ENCODE measurements around the gene HIVEP3.
"Not testable (repeated sequence)": the region's sequence is repeated elsewhere in the genome, so short reads cannot be mapped to it uniquely, and the experiment has no call there.

HIVEP3 gene

GRCh38 chr1:41918450-41919043, at the start of gene HIVEP3:
Gene HIVEP3 (minus strand): TSS chr1:41918922.
- DNase-seq (ENCODE audit: low spot score): no peak

GRCh38 chr1:41964400-41964799, 45.7 kb upstream of the HIVEP3 start:
- no peak for DNase-seq (ENCODE audit: low spot score)

DNA sequence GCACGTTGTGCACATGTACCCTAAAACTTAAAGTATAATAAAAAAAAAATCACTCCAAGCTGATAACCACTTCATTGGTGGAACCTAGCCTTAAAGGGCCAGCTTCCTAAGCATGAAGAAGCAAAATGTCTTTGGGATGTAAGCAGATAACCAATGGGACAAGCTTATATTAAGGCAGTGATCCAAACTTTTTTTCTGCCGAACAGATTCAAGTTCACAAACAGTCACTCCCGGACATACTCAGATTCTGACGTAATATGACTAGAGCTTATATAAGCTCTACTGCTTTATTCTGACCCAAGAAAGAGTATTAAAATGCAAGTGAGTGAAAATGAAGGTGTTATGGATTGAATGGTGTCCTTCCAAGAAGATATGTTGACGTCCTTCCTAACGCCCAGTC, 44.9 kb upstream of the HIVEP3 start:
- DNase-seq (ENCODE audit: low spot score): no peak

GRCh38 chr1:41958015-41958673, 39.4 kb upstream of the HIVEP3 start:
- no peak for DNase-seq (ENCODE audit: low spot score)

GRCh38 chr1:41957568-41957967, 38.8 kb upstream of the HIVEP3 start:
- no peak for DNase-seq (ENCODE audit: low spot score)

- DNase-seq (ENCODE audit: low spot score): no peak
Observed at GRCh38 chr1:41955461-41956159, 36.9 kb upstream of the HIVEP3 start.

- no peak for DNase-seq (ENCODE audit: low spot score)
Observed at GRCh38 chr1:41954533-41954944, 35.8 kb upstream of the HIVEP3 start.

- DNase-seq (ENCODE audit: low spot score): no peak
Observed at GRCh38 chr1:41953291-41953690, 34.6 kb upstream of the HIVEP3 start.

DNA sequence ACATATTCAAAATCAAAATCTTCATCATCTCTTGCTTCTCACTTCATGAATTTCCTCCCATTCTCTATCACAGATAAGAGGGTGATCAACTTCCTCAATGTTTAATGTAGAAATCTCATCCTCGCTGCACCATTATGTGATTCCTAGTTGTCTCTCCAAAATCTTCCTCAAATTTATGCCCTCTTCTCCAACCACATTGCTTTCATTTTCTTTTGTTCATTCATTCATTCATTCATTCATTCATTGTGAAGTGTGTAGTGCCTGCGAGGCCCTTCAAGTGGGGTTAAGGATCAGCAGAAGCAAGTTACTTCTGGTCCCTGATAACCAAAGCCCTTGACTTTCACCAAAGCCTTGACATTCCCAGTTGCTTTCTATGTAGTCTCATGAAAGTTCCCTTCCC, 33.5 kb upstream of the HIVEP3 start:
- no peak for DNase-seq (ENCODE audit: low spot score)

- not testable (repeated sequence) for DNase-seq (ENCODE audit: low spot score)
Observed at GRCh38 chr1:41951492-41951891, 32.8 kb upstream of the HIVEP3 start.

DNA sequence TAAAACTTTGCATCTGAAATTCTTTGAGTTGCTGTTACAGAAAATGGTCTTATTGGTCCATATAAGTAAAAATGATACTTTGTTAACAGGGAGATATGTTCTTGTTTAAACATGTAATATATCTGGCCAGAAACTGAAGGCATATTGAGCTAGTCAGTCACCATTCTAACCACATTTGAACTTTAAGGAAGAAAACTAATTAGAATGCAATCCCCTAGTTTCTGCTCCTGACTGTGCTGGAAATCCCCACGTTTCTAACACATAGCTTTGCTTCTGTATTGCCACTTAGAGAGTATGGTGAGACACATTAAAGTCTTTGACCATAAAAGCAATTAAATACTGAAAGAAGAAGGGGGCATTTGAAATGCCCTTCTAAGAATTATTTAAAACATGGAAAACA, 32.1 kb upstream of the HIVEP3 start:
- DNase-seq (ENCODE audit: low spot score): no peak

GRCh38 chr1:41945946-41946345, 27.2 kb upstream of the HIVEP3 start:
- not testable (repeated sequence) for DNase-seq (ENCODE audit: low spot score)

- no peak for DNase-seq (ENCODE audit: low spot score)
Observed at GRCh38 chr1:41943717-41944116, 25.0 kb upstream of the HIVEP3 start.

GRCh38 chr1:41942278-41942677, 23.6 kb upstream of the HIVEP3 start:
- DNase-seq (ENCODE audit: low spot score): no peak

GRCh38 chr1:41941381-41941780, 22.7 kb upstream of the HIVEP3 start:
- DNase-seq (ENCODE audit: low spot score): no peak

- DNase-seq (ENCODE audit: low spot score): no peak
Observed at GRCh38 chr1:41939194-41939593, 20.5 kb upstream of the HIVEP3 start.

DNA sequence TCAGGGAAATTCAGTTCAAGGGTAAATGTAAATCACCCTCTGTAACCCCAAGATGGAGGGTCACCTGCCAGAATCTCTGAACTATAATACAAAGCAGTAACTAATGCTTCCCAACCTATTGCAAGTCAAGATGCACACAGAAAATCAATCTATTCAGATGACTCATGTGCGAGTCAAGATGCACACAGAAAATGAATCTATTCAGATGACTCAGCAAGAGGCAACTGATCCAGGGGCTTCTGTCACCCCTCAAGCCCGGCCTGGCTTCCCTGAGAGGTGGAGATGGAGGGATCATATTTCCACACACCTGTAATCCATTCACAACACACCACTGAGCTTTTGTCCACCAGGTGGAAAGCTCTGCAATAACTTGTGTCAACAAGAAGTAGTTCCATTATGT, 17.4 kb upstream of the HIVEP3 start:
- DNase-seq (ENCODE audit: low spot score): no peak

- DNase-seq (ENCODE audit: low spot score): no peak
Observed at GRCh38 chr1:41935226-41935625, 16.5 kb upstream of the HIVEP3 start.

DNA sequence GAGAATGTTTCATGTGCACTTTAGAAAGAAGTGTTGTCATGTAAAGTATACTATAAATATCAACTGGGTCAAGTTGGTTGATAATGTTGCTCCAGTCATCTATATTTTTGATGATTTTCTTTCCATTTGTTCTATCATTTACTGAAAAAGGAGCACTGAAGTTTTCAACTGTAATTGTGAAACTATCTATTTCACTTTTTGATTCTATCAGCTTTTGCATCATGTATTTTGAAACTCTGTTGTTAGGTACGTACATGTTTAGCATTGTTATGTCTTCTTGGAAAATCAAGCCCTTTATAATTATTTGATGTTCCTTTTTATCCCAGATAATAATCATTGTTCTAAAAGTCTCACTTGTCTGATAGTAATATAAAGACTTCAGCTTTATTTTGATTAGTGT, 14.4 kb upstream of the HIVEP3 start:
- DNase-seq (ENCODE audit: low spot score): no peak

DNA sequence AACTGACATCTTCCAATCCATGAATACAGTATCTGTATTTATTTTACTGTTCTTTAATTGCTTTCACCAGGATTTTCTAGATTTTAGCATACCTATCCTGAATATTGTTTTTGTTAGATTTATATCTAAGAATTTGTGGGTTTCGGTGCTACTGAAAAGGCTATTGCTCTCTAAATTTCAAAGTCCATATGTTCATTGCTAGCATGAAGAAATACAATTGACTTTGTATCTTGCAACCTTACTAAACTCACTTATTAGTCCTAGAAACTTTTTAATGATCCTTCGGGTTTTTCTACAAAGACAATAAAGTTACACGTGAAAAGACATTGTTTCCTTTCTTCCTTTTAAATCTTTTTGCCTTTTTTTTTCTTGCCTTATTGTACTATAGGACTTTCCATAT, 12.9 kb upstream of the HIVEP3 start:
- DNase-seq (ENCODE audit: low spot score): no peak

GRCh38 chr1:41927118-41927517, 8.4 kb upstream of the HIVEP3 start:
- DNase-seq (ENCODE audit: low spot score): no peak

GRCh38 chr1:41925712-41926111, 7.0 kb upstream of the HIVEP3 start:
- DNase-seq (ENCODE audit: low spot score): no peak

- no peak for DNase-seq (ENCODE audit: low spot score)
Observed at GRCh38 chr1:41924911-41925310, 6.2 kb upstream of the HIVEP3 start.

GRCh38 chr1:41921271-41921670, 2.5 kb upstream of the HIVEP3 start:
- not testable (repeated sequence) for DNase-seq (ENCODE audit: low spot score)

All from hematopoietic multipotent progenitor cell treated with erythropoietin and hydrocortisone succinate and interleukin-3 and kit ligand, for 17 days (in vitro differentiated cells).